Endothelial cell of umbilical vein (primary cell): ENCODE measurements around the gene CCDC54. TPM values are rescaled to one million over a fixed set of nuclear protein-coding genes. Genes with fewer than 3 reads are reported as not detected.
"Not testable (repeated sequence)": the region's sequence is repeated elsewhere in the genome, so short reads cannot be mapped to it uniquely, and the experiment has no call there.

Source experiments
- BruUV-seq: library from RNA; stranded (reverse); fragments of 400-500 nt; replicated peaks from 2 replicates; lab custom pipeline; 2021; lab: Mats Ljungman, UMichigan
- CTCF ChIA-PET: fragments of 300-600, 350-600 bp; sonication (Branson Sonifier 250); formaldehyde crosslinking; loops from one replicate; lab custom pipeline; 2021; ENCODE audit warnings: antibody characterized with exemption, inconsistent platforms; lab: Charles Lee
- POLR2A ChIA-PET: fragments of 300-600, 350-600 bp; sonication (Branson Sonifier 250); formaldehyde crosslinking; loops from one replicate; lab custom pipeline; 2021; ENCODE audit warnings: antibody characterized with exemption, inconsistent platforms; lab: Charles Lee
- DNase-seq: peaks from one replicate; pipeline ENCODE4 v3.0.0-alpha.2; 2011; ENCODE audit warnings: low read depth, low spot score
- FAIRE-seq: peaks from 2 replicates; lab custom pipeline; 2011; peaks lifted over from hg19 to GRCh38; lab: Jason Lieb, UNC
- H2AFZ ChIP-seq: 2 replicates; pipeline ENCODE4 v1.6.0; 2012; ENCODE audit warnings: low read depth, low read length, control low read depth, inconsistent platforms
- H3K27ac ChIP-seq: 2 replicates; pipeline ENCODE4 v1.5.1; 2011; ENCODE audit warnings: low read depth, mild to moderate bottlenecking, control low read depth, low read length, moderate library complexity; ENCODE audit not compliant: insufficient read depth
- H3K27me3 ChIP-seq, 2 experiments: 2 replicates each; pipeline versions ENCODE4 v1.6.0 to v1.6.1; 2011; ENCODE audit warnings: low read length in 2 of 2, mixed read lengths in 1 of 2; ENCODE audit not compliant: control insufficient read depth in 2 of 2, insufficient read depth in 2 of 2
- H3K36me3 ChIP-seq, 2 experiments: 2 replicates in 1 of 2; 3 replicates in 1 of 2; pipeline ENCODE4 v1.5.1; 2011; ENCODE audit warnings: low read length in 2 of 2, mild to moderate bottlenecking in 1 of 2, moderate library complexity in 1 of 2; ENCODE audit not compliant: control insufficient read depth in 2 of 2, insufficient read depth in 2 of 2; ENCODE audit errors: extremely low read depth in 1 of 2
- H3K4me1 ChIP-seq: 3 replicates; pipeline ENCODE4 v1.5.1; 2011; ENCODE audit warnings: mild to moderate bottlenecking, low read length; ENCODE audit not compliant: control insufficient read depth, insufficient read depth; ENCODE audit errors: extremely low read depth
- H3K4me2 ChIP-seq: 2 replicates; pipeline ENCODE4 v1.6.1; 2011; ENCODE audit warnings: low read length, control low read depth, mixed read lengths; ENCODE audit not compliant: insufficient read depth
- H3K4me3 ChIP-seq, 3 experiments: fragments of 200-600 bp in 1 of 3; sonication (generic), shearing (Covaris generic) in 1 of 3; replicated peaks in 1 of 3; 2 replicates each; pipeline ENCODE4 v1.5.1; 2011 to 2016; ENCODE audit warnings: control low read depth in 3 of 3, low read length in 3 of 3, mild to moderate bottlenecking in 2 of 3, inconsistent platforms in 1 of 3, low read depth in 1 of 3, moderate library complexity in 1 of 3; ENCODE audit not compliant: insufficient read depth in 1 of 3
- H3K79me2 ChIP-seq: 2 replicates; pipeline ENCODE4 v1.6.0; 2012; ENCODE audit warnings: low read length, inconsistent platforms; ENCODE audit not compliant: control insufficient read depth, insufficient read depth
- H3K9ac ChIP-seq: replicated peaks from 2 replicates; pipeline ENCODE3; 2011; ENCODE audit warnings: low read length, control low read depth; ENCODE audit not compliant: insufficient read depth; ENCODE audit errors: extremely low read depth
- H3K9me1 ChIP-seq: replicated peaks from 3 replicates; pipeline ENCODE4 v1.6.0; 2011; ENCODE audit warnings: mild to moderate bottlenecking, low read length; ENCODE audit not compliant: control insufficient read depth, insufficient read depth; ENCODE audit errors: extremely low read depth
- H3K9me3 ChIP-seq: replicated peaks from 2 replicates; pipeline ENCODE4 v1.5.1; 2012; ENCODE audit warnings: low read length, inconsistent platforms; ENCODE audit not compliant: control insufficient read depth, insufficient read depth
- H4K20me1 ChIP-seq: replicated peaks from 2 replicates; pipeline ENCODE3; 2011; ENCODE audit warnings: mild to moderate bottlenecking, low read length; ENCODE audit not compliant: control insufficient read depth, insufficient read depth; ENCODE audit errors: extremely low read depth
- FOS ChIP-seq: IDR thresholded peaks from 2 replicates; pipeline ENCODE4 v1.6.1; 2011; ENCODE audit warnings: mild to moderate bottlenecking, low read length, moderate library complexity, borderline replicate concordance; ENCODE audit not compliant: insufficient read depth
- GATA2 ChIP-seq: IDR thresholded peaks from 2 replicates; pipeline ENCODE4 v1.7.0; 2011; ENCODE audit warnings: low read depth, mild to moderate bottlenecking, moderate library complexity, mixed read lengths, low read length; ENCODE audit not compliant: insufficient read length, insufficient read depth
- JUN ChIP-seq: IDR thresholded peaks from 2 replicates; pipeline ENCODE4 v1.6.1; 2011; ENCODE audit warnings: borderline replicate concordance, low read depth; ENCODE audit not compliant: insufficient read length, insufficient read depth
- MAX ChIP-seq: IDR thresholded peaks from 2 replicates; pipeline ENCODE4 v1.6.1; 2011; ENCODE audit not compliant: insufficient read depth, insufficient read length
- MYC ChIP-seq: IDR thresholded peaks from one replicate; pipeline ENCODE4 v1.6.1; 2011; ENCODE audit warnings: mild to moderate bottlenecking, low read depth, low read length
- POLR2A ChIP-seq: IDR thresholded peaks from 2 replicates; pipeline ENCODE4 v1.6.1; 2012; ENCODE audit warnings: low read depth, mild to moderate bottlenecking, control low read depth, low read length
- POLR2AphosphoS5 ChIP-seq: IDR thresholded peaks from 2 replicates; pipeline ENCODE4 v1.6.1; 2012; ENCODE audit warnings: low read depth, mild to moderate bottlenecking, control low read depth, low read length, moderate library complexity; ENCODE audit not compliant: insufficient read depth
- dilution Hi-C: fragments of 300-500 bp; cut with MboI; formaldehyde crosslinking; loops from one replicate; pipeline ENCODE4 v1.15.0; 2019; ENCODE audit warnings: low sequenced_read_pairs; ENCODE audit not compliant: extremely low pct_ligation_motif_present
- intact Hi-C: fragments of 100-400 bp; cut with micrococcal nuclease; formaldehyde crosslinking; loops from one replicate; pipeline ENCODE4 v1.10.0; 2022
- polyA plus RNA-seq, 4 experiments: library from polyadenylated mRNA; depleted of rRNA in 3 of 4; stranded (reverse) in 3 of 4; unstranded in 1 of 4; fragments of >200 nt; gene quantifications; 2 replicates each; pipeline versions ENCODE4 v1.2.1 to v1.2.3, GENCODE V29; 2011 to 2012; ENCODE audit warnings: missing spikeins in 1 of 4
- total RNA-seq: library from RNA; stranded (reverse); gene quantifications from 2 replicates; pipeline ENCODE4 v1.2.3, GENCODE V29; 2021
- TF ChIP-seq, protein P1 (sequence below), 2 donors: IDR thresholded peaks; 1 replicate in 1 of 2; 2 replicates in 1 of 2; pipeline ENCODE4 v1.5.1; 2011; ENCODE audit warnings: low read length in 2 of 2, mild to moderate bottlenecking in 2 of 2, moderate library complexity in 2 of 2, control low read depth in 1 of 2, inconsistent platforms in 1 of 2, low read depth in 1 of 2; ENCODE audit not compliant: insufficient read depth in 1 of 2; ENCODE audit errors: extremely low read depth in 1 of 2

The CCDC54 gene
- total and polyA plus RNA-seq, 2 donors (not counting 3 experiments of a cell fraction or from before 2014, with no cell fraction given) = not detected

DNA sequence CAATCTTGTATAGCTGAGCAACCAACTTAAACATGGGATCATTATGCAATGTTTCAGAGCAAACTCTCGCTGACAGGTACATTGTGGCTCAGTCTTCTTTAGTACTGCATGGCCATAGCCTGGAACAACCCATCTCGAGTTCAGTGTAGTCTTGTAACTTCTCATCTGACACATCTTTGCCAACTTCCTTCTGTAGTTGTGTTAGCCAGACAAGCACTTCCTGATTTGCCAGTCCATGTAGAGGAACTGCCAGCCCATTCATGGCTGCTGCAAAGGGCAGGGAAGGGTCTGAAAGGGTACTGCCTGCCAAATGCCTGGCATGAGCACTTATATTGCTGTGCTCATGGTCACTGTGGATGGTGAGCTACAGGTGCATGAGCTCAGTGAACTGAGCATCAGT, 49.2 kb upstream of the CCDC54 start:
- Histone ChIP-seq H3K4me3 (no peak overlapping the region), H2AFZ (no peak overlapping the region), H3K9me3 (no peaks in the 10 kb centered on the region), H3K79me2 (no peaks in the 10 kb centered on the region), H3K4me2 (no peak overlapping the region), H3K4me1 (no peaks in the 10 kb centered on the region), H3K9ac (no peak overlapping the region), H3K9me1 (no peaks in the 10 kb centered on the region), H4K20me1 (no peaks in the 10 kb centered on the region), H3K27me3 (no peaks in the 10 kb centered on the region), H3K27ac (no peak overlapping the region), H3K36me3 (no peaks in the 10 kb centered on the region)
- dilution Hi-C loops = no loop called here
- FAIRE-seq (no peak), DNase-seq (no peak)
- BruUV-seq = no TSS peak
- intact Hi-C loops = no loop called here
- ChIA-PET POLR2A (no interaction called here), CTCF (no interaction called here)
- no peak for TF ChIP-seq POLR2A
- TF ChIP-seq MYC = no peak
- no peak for TF ChIP-seq MAX
- no peak for TF ChIP-seq FOS
- TF ChIP-seq JUN = no peak

GRCh38 chr3:107329088-107329487, 48.2 kb upstream of the CCDC54 start:
- TF ChIP-seq JUN = no peak
- no peak for TF ChIP-seq POLR2A
- no peak for TF ChIP-seq MYC
- TF ChIP-seq, protein P1, sequence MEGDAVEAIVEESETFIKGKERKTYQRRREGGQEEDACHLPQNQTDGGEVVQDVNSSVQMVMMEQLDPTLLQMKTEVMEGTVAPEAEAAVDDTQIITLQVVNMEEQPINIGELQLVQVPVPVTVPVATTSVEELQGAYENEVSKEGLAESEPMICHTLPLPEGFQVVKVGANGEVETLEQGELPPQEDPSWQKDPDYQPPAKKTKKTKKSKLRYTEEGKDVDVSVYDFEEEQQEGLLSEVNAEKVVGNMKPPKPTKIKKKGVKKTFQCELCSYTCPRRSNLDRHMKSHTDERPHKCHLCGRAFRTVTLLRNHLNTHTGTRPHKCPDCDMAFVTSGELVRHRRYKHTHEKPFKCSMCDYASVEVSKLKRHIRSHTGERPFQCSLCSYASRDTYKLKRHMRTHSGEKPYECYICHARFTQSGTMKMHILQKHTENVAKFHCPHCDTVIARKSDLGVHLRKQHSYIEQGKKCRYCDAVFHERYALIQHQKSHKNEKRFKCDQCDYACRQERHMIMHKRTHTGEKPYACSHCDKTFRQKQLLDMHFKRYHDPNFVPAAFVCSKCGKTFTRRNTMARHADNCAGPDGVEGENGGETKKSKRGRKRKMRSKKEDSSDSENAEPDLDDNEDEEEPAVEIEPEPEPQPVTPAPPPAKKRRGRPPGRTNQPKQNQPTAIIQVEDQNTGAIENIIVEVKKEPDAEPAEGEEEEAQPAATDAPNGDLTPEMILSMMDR (IDR thresholded peaks at IDR 0.05; ENCODE audit: extremely low read depth in 1 of 2, insufficient read depth in 1 of 2, low read depth in 1 of 2, low read length in 2 of 2) = no peak
- TF ChIP-seq MAX = no peak
- TF ChIP-seq FOS = no peak
- TF ChIP-seq POLR2AphosphoS5 = no peak
- TF ChIP-seq GATA2 = no peak
- no peak for FAIRE-seq
- Histone ChIP-seq H3K4me3 (no peak overlapping the region), H4K20me1 (no peaks in the 10 kb centered on the region), H3K4me1 (no peaks in the 10 kb centered on the region), H3K9ac (no peak overlapping the region), H3K4me2 (no peak overlapping the region), H3K27me3 (no peaks in the 10 kb centered on the region), H3K79me2 (no peaks in the 10 kb centered on the region), H3K36me3 (no peaks in the 10 kb centered on the region), H3K9me1 (no peaks in the 10 kb centered on the region), H3K9me3 (no peaks in the 10 kb centered on the region), H2AFZ (no peak overlapping the region), H3K27ac (no peak overlapping the region)
- DNase-seq = no peak
- dilution Hi-C loops (no loop called here), intact Hi-C loops (no loop called here)
- ChIA-PET POLR2A (no interaction called here), CTCF (no interaction called here)
- BruUV-seq = no TSS peak

GRCh38 chr3:107339690-107340089, 37.5 kb upstream of the CCDC54 start:
- CTCF ChIA-PET, DNase-seq, POLR2A ChIA-PET, H2AFZ ChIP-seq, H3K9me1 ChIP-seq, FAIRE-seq, H3K9me3 ChIP-seq, H3K4me2 ChIP-seq, dilution Hi-C loops, H3K4me1 ChIP-seq, H3K36me3 ChIP-seq, intact Hi-C loops, H4K20me1 ChIP-seq, BruUV-seq, H3K9ac ChIP-seq, H3K4me3 ChIP-seq, H3K79me2 ChIP-seq, H3K27me3 ChIP-seq, H3K27ac ChIP-seq: not testable (repeated sequence)
